ENCODE measurements around the gene MEGF6.

Gene MEGF6

DNA sequence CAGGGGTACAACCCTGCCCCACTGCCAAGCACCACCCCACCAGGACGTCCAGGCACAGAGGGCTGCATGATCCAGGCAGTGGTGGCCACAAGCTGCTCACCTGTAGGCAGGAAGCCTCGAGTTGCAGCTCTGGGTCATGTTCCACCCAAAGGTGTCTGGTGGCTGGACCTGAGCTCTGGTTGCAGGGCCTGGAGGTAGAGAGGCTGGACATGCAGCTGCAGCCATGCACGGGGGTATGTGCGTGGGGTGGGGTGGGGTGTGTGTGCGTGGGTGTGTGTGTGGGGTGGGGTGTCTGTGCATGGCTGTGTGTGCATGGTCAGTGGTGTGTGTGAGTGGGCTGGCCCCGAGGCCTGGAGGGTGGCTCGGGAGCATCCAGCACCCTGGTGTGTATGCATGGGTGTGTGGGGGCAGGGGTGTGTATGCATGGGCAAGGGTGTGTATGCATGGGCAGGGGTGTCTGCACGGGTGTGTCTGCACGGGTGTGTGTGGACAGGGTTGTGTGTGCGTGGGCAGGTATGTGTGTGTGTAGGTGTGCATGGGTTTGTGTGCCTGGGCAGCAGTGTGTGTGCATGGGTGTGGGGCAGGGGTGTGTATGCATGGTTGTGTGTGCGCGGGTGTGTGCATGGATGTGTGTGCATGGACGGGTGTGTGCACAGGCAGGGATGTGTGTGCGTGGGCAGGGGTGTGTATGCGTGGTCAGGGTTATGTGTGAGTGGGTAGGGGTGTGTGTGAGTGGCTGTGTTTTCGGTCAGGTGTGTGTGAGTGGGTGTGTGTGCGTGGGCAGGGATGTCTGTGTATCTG, 141.3 kb downstream of the MEGF6 start:
- Mint-ChIP-seq H3K9me3 (no peaks in the 10 kb centered on the region), H3K4me1 (ENCODE audit: low read depth) (no peaks in the 10 kb centered on the region), H3K36me3 (ENCODE audit: low read depth) (no peaks in the 10 kb centered on the region), H3K27ac (no peak overlapping the region), H3K4me3 (no peak overlapping the region), H3K27me3 (ENCODE audit: low read depth) (no peaks in the 10 kb centered on the region)
- DNase-seq (ENCODE audit: low spot score): no peak

DNA sequence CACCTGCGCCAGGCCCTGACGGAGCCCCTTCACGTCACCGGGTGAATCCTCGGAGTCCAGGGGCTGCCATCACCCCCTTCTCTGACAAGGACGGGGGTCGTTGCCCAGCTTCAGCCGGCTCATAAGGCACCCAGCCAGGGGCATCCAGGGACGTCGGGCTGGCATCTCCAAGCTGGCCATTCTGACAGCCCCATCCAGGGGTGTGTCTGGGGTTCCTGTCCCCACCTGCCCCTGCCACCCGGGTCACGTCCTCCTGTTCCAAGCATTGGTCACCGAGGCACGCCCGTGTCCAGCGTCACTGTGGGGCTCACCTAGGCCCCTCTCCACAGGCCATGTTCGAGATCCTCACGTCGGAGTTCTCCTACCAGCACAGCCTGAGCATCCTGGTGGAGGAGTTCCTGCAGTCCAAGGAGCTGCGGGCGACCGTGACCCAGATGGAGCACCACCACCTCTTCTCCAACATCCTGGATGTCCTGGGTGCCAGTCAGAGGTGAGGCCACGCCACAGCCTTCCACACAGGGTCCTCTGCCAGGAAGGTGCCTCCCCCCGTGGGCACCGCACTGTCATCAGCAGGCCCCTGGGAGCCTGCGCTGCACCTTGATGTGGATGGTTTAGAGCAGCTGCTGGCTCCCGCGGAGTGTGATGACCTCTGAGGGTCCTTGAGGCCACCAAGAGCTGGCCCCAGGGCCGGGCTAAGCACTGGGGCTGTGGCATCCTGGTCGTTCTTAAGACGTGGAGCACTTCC, 142.0 kb downstream of the MEGF6 start:
- no peak overlapping the region for H3K27ac Mint-ChIP-seq
- no peaks in the 10 kb centered on the region for H3K27me3 Mint-ChIP-seq (ENCODE audit: low read depth)
- H3K4me1 Mint-ChIP-seq (ENCODE audit: low read depth): no peaks in the 10 kb centered on the region
- no peak for DNase-seq (ENCODE audit: low spot score)
- H3K36me3 Mint-ChIP-seq (ENCODE audit: low read depth): no peaks in the 10 kb centered on the region
- H3K9me3 Mint-ChIP-seq: no peaks in the 10 kb centered on the region
- no peak overlapping the region for H3K4me3 Mint-ChIP-seq

DNA sequence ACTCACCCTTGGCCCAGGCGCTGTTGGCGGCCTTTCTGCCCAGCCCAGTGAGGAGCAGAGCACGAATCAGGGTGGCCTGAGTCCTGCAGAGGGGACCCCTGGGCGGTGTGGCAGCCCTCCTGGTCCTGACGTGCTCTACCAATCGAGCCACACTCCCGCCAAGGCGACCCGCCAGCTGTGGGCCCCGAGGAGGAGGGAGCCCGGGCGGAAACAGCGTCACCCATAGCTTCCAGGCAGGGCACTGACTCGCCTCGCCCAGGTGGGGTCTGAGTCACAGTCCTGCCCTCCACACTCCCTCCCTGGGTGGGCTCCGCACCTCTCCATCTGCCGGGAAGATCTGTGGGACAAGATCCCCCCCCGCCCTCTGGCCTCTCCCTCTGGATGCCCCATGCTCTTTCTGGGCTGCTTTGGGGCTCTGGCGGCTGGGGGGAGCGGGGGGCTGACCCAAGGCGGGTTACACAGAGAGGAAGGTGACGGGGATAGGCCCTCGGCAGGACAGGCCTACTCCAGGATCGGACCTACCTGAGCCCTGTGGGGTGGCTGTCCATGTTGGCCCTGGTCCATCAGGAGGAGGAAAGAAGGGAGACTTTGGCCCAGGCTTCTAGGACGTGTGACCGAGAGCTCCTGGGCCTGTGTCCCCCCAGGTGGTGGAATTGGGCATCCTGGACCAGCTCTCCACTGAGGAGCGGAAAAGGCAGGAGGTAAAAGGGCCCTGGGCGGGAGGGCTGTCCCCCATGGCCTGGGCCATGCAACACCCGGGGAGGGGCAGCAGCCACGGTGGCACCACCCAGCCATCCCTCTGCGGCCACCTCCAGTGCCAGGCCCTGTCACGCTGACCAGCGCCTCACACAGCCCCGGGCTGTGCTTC, 142.8 kb downstream of the MEGF6 start:
- no peaks in the 10 kb centered on the region for H3K9me3 Mint-ChIP-seq
- no peak for DNase-seq (ENCODE audit: low spot score)
- H3K27me3 Mint-ChIP-seq (ENCODE audit: low read depth): no peaks in the 10 kb centered on the region
- H3K4me1 Mint-ChIP-seq (ENCODE audit: low read depth): no peaks in the 10 kb centered on the region
- H3K27ac Mint-ChIP-seq: no peak overlapping the region
- H3K4me3 Mint-ChIP-seq: no peak overlapping the region
- H3K36me3 Mint-ChIP-seq (ENCODE audit: low read depth): no peaks in the 10 kb centered on the region

DNA sequence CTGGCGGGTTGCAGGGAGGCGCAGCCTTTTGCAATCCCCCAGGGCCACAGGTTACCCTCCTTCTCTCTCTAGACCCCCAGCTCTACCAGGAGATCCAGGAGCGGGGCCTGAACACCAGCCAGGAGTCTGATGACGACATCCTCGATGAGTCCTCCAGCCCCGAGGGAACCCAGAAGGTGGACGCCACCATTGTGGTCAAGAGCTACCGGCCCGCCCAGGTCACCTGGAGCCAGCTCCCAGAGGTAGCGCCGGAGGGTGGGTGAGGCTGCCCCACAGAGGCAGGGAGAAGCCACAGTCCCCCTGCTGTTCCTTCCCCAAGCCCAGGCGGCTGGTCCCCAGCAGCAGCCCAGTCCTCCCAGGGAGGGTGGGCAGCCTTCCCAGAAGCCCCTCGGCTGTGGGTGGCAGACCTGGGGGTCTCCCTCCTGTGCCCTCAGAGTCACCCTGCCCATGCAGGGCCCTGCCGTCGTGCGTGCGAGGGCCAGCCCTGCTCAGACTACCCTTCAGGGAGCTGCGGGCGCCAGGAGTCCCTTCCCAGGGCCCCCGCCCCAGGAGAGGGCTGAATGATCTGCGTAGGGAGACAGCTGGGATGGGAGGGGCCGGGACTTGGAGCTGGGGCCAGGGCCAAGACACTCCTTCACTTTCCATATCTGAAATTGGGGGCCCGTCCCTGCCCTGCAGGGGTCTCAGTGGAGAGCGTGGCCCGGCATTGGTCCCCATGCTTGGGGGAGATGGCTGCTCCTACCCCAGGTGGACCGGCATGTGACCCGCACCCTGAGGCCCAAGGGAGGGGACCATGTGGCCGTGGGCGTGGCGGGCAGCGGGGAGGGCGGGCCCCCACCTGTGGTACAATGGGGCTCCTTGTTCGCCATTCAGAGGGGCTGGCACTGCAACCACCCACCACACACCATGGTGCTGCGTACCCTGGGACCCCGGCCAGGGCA, 143.9 kb downstream of the MEGF6 start:
- DNase-seq (ENCODE audit: low spot score): no peak
- Mint-ChIP-seq H3K27me3 (ENCODE audit: low read depth) (no peaks in the 10 kb centered on the region), H3K4me1 (ENCODE audit: low read depth) (no peaks in the 10 kb centered on the region), H3K27ac (no peak overlapping the region), H3K4me3 (no peak overlapping the region), H3K36me3 (ENCODE audit: low read depth) (no peaks in the 10 kb centered on the region), H3K9me3 (no peaks in the 10 kb centered on the region)

DNA sequence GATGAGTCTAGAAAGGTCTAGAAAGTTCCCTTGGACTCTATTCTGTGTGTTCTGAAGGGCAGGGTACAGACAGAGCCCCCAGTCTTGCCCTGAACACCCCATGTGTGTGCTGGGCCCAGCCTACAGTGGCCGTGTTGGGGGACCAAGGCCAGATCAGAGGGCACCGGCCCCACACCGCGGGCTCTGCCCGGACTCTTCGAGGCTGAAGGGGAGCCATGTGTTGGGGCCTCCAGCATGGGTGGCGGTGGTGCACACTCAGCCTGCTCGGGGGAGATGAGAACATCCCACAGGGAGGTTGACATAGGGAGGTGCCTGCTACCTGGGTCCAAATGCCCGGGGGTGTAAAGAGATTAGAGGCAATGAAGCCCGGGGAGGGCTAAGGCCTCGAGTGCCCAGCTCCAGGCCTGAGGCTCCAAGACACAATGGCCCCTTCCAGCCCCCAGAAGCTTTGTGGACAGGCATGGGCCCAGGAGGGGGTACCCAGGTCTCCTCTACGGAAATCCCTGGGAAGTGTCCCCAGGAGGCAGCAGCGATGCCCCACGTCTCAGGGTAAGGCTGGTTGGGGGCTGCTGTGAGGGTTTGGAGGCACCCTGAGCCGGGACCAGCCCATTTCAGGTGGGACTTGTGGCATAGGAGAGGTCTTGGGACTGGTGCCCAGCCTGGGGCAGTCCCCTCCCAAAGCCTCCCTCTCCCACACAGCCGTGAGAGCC, 144.8 kb downstream of the MEGF6 start:
- Mint-ChIP-seq H3K9me3 (no peaks in the 10 kb centered on the region), H3K27me3 (ENCODE audit: low read depth) (no peaks in the 10 kb centered on the region)

DNA sequence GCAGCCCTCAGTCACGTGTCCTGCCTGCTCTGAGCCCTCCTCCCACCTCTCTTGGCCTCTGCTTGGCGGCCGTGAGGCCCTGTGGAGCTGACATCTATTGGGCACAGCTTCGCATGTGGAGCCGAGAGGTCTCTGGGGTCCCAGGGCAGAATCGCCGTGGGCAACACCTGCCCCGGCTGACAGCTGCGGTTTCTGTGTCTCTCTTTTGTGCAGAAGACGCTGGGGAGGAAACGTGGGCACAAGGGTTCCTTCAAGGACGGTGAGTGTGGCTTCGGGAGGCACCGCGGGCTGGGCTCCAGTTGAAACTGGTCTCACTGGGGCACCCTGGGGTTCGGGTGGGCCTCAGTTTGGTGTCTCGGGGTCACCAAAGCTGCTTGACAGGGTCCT, 145.4 kb downstream of the MEGF6 start:
- H3K27me3 Mint-ChIP-seq (ENCODE audit: low read depth): no peaks in the 10 kb centered on the region
- no peak for DNase-seq (ENCODE audit: low spot score)
- no peaks in the 10 kb centered on the region for H3K36me3 Mint-ChIP-seq (ENCODE audit: low read depth)
- H3K4me3 Mint-ChIP-seq: no peak overlapping the region
- H3K9me3 Mint-ChIP-seq: no peaks in the 10 kb centered on the region
- H3K27ac Mint-ChIP-seq: no peak overlapping the region
- no peaks in the 10 kb centered on the region for H3K4me1 Mint-ChIP-seq (ENCODE audit: low read depth)

More for the DNA sequence above, 144.8 kb downstream of the MEGF6 start:
- H3K4me3 Mint-ChIP-seq: no peak overlapping the region
- no peak overlapping the region for H3K27ac Mint-ChIP-seq
- no peak for DNase-seq (ENCODE audit: low spot score)
- H3K4me1 Mint-ChIP-seq (ENCODE audit: low read depth): no peaks in the 10 kb centered on the region
- H3K36me3 Mint-ChIP-seq (ENCODE audit: low read depth): no peaks in the 10 kb centered on the region

DNA sequence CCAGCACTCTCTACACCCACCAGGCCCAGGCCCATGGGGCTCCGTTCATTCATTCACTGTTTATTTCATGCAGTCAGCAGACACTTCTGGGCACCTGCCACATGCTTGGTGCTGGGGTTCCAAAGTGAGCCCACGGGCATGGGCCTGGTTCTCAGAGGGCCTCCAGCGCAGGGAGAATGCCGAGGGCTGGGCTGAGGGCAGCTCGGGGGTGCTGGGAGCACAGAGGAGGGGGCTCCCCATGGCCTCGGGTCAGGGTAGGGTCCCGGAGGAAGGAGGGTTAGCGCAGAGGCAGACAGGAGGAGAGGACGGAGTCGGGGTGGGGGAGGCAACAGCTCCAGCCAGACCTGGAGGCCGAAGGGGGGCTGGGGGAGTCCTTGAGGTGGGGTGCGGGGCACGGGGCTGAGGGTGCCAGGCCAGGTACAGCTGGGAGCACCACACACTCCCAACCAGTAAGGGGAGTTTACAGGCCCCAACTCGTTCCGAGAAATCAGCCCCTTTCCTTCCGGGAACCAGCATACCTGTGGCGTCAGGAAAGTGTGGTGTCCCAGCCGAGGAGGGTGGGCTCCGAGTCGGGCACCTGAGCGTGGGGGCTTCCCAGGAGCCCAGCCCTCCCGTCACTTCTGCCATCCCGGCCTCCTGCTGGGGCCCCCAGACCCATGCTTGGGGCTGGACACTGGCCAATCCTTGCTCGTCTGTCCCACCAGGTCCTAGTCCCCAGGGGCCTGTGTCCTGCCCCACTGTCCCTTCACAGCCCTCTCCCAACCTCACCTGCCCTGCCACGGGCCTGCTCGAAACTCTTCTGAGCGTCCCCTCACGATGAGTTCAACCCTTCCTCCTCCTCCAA, 146.0 kb downstream of the MEGF6 start:
- no peaks in the 10 kb centered on the region for H3K36me3 Mint-ChIP-seq (ENCODE audit: low read depth)

DNA sequence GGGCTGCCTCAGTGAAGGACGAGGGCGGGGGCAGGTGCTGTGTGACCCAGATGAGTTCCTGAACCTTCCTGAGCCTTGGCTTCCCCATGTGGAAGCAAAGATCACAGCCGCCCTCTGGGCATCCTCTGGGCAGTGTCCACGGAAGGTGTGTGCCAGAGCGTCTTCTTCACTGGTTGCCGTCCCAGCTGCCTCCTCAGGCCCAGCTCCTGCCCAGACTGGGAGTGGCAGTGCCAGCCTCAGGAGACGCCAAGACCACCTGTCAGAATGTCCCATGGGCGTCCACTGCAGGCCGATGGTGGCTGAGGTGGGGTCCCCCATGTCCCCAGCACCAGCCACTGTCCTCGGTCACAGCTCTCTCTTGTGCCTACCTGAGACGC, 146.7 kb downstream of the MEGF6 start:
- no peak for DNase-seq (ENCODE audit: low spot score)
- H3K36me3 Mint-ChIP-seq (ENCODE audit: low read depth): no peaks in the 10 kb centered on the region
- H3K9me3 Mint-ChIP-seq: no peaks in the 10 kb centered on the region
- H3K4me3 Mint-ChIP-seq: no peak overlapping the region
- H3K27me3 Mint-ChIP-seq (ENCODE audit: low read depth): no peaks in the 10 kb centered on the region
- no peaks in the 10 kb centered on the region for H3K4me1 Mint-ChIP-seq (ENCODE audit: low read depth)
- no peak overlapping the region for H3K27ac Mint-ChIP-seq

More for the DNA sequence above, 146.0 kb downstream of the MEGF6 start:
- Mint-ChIP-seq H3K9me3 (no peaks in the 10 kb centered on the region), H3K27me3 (ENCODE audit: low read depth) (no peaks in the 10 kb centered on the region), H3K27ac (no peak overlapping the region), H3K4me1 (ENCODE audit: low read depth) (no peaks in the 10 kb centered on the region), H3K4me3 (no peak overlapping the region)
- DNase-seq (ENCODE audit: low spot score): no peak

DNA sequence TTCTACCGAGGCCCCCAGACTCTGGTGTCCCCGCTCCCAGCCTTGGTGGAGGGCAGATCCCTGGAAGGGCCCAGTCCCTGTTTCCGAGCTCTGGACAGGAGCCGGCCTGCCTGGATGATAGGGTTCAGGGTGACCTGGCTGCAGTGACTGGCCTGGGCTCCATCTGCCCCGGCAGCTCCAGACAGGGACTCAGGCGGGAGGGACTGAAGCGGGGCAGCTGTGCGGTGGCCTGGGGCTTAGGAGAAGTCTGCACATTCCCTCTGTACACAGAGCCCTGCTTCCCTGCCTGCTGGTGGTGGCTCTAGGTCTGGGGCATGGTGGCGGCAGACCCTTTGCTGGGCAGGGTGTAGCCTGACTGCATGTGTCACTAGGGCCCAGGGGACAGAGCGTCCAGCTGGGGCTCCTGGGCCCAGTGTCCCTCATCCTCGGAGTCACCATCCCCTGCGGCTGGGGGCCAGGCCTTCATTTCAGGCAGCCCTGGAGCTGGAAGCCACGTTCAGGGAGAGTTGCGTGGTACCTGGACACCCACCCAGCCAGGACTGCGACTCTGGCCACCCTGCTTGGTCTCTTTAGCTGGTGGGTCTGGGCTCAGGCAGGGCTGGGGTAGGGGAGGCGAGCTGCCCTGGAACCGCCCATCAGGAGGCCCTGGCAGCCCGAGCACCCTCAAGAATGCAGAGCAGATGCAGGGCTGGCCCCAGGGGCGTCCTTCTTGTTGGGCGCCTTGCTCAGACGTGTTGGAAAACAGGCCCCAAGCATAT, 147.2 kb downstream of the MEGF6 start:
- no peak for DNase-seq (ENCODE audit: low spot score)
- H3K9me3 Mint-ChIP-seq: no peaks in the 10 kb centered on the region
- H3K36me3 Mint-ChIP-seq (ENCODE audit: low read depth): no peaks in the 10 kb centered on the region
- no peaks in the 10 kb centered on the region for H3K27me3 Mint-ChIP-seq (ENCODE audit: low read depth)
- H3K4me1 Mint-ChIP-seq (ENCODE audit: low read depth): no peaks in the 10 kb centered on the region
- H3K4me3 Mint-ChIP-seq: no peak overlapping the region
- no peak overlapping the region for H3K27ac Mint-ChIP-seq

DNA sequence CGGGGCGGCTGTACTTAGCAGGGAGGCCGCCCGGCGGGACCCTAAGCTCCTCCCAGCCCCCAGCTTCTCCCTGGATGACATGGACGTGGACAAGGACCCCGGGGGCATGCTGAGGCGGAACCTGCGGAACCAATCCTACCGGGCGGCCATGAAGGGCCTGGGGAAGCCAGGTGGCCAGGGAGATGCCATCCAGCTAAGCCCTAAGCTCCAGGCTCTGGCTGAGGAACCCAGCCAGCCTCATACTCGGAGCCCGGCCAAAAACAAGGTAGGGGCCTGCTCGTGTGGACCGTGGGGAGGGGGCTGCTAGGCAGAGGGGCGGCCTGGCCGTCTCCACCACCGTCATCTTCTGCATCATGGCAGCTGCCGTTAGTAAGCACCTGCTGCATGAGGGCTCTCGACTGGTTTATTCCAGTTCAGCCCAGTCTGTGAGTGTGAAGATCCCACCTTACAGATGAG, 147.9 kb downstream of the MEGF6 start:
- Mint-ChIP-seq H3K4me3 (no peak overlapping the region), H3K4me1 (ENCODE audit: low read depth) (no peaks in the 10 kb centered on the region), H3K27me3 (ENCODE audit: low read depth) (no peaks in the 10 kb centered on the region), H3K36me3 (ENCODE audit: low read depth) (no peaks in the 10 kb centered on the region), H3K9me3 (no peaks in the 10 kb centered on the region), H3K27ac (no peak overlapping the region)
- DNase-seq (ENCODE audit: low spot score): no peak

DNA sequence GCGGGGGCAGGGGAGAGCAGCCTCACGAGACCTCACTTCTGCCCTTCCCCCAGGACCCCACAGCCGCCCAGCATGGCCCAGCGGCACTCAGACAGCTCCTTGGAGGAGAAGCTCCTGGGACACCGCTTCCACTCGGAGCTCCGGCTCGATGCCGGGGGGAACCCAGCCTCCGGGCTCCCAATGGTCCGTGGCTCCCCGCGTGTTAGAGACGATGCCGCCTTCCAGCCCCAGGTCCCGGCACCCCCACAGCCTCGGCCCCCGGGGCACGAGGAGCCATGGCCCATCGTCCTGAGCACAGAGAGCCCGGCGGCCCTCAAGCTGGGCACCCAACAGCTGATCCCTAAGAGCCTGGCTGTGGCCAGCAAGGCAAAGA, 148.3 kb downstream of the MEGF6 start:
- H3K36me3 Mint-ChIP-seq (ENCODE audit: low read depth): no peaks in the 10 kb centered on the region
- no peaks in the 10 kb centered on the region for H3K4me1 Mint-ChIP-seq (ENCODE audit: low read depth)
- H3K9me3 Mint-ChIP-seq: no peaks in the 10 kb centered on the region
- no peak overlapping the region for H3K4me3 Mint-ChIP-seq
- no peak for DNase-seq (ENCODE audit: low spot score)
- no peaks in the 10 kb centered on the region for H3K27me3 Mint-ChIP-seq (ENCODE audit: low read depth)
- H3K27ac Mint-ChIP-seq: no peak overlapping the region
